Activated CD8-positive, alpha-beta memory T cell treated with anti-CD3 and anti-CD28 coated beads, Interleukin-2, amount 50 U/mL, for 1 hour (primary cell): Measurements from ENCODE around the gene SUPT20HL1.

Experiments
- DNase-seq: peaks from one replicate; pipeline ENCODE4 v3.0.0-alpha.2; 2020; ENCODE audit errors: extremely low read depth

SUPT20HL1 gene

DNA sequence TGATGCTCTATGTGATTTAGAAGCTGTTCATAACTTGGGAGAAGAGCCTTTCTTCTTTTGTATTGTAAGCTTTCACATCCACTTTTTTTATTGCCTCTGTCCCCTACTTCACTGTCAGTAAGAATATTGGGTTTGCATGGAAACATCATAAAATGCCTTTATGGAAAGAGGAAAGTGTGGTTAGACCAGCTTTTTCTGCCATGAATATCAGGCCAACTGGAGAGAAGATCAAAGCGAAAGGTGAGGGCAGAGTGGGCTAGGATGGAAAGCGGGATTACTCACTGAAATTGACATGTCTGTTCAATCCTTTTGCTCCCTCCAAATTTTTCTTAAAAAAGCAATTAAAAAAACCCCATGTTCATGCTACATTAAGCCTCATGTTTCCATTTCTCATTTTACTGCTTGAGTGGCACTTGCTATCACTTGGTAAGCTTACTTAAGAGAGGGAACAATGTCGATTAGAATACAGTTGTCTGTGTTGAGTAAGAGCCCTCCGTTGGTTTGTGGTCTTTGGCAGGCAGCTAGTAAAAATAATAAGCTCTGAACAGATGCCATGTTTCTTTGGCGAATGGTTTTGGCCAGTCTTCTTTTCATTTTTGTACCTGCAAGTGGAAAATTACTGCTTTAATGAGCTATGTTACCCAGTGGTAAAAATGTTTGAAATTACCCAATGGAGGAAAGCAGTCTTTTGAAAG lies 35.9 kb downstream of the SUPT20HL1 start:
- no peak for DNase-seq

DNA sequence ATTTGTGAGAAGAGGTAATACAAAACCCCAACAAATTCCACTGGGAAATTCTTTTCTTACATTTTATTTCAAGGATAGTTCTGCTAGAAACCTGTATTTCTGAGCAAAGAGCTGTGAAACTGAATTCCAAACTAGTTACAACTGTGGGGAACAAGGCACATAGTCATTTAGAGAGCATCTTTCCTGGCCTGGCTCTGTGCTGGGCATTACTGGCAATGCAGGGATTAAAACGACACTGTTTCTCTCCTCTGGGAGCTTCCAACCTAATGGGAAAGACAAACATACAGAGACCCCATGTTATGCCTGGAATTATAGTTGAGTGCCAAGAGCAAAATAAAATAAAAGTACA lies 36.5 kb downstream of the SUPT20HL1 start:
- no peak for DNase-seq

DNA sequence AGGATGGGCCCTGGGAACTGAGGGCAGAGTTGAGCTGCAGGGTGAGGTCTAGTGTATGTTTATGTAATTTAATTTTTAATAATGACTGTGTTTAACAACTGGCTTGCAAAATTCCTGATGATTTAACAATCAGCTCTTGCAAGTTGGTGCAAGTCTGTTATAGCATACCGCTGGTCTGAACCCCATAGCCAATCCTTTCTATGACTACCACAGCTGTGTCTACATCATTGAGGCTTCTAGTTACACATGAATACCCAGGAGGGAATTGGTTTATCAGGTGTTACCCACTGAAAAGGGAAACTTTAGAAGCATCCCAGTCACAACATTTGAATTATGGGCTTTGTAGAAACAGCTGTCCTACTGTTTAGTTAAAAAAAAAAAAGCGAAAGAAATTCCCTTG lies 38.3 kb downstream of the SUPT20HL1 start:
- no peak for DNase-seq

DNA sequence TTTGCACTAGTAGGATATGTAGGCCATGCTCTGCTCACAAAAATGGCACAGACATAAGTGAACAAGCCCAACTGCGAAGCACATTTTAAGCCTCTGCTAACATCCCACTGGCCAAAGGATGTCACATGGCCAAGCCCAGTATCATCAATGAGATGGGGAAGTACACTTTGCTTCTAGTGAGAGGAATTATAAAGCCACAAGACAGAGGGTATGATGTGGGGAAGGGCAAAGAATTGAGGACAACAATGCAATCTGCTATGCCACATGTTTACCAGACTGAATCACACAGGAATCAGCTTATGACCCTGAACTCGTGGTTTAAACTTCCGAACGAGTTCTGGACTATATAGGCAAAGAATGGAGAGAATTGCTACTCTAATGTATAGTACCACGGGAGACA lies 39.1 kb downstream of the SUPT20HL1 start:
- no peak for DNase-seq

DNA sequence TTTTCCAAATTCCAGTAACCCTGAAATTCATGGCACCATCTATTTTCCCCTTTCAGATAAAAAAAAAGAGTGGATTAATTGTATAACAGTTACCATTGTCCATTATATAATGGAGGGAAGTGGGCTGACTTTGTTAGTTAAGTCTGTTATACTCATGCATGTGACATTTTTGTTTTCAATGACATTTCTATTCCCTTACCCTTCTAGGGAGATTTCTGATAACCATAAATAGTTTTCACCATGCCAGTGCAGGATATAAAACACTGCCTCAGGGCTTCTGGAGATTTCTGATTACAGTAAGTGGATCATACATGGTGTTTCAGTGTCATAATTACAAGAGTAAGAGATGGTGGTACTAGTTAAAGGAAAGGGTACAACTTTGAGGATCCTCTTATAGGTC lies 45.5 kb downstream of the SUPT20HL1 start:
- no peak for DNase-seq
